Measurements from ENCODE around the gene FGR. TPM values are rescaled to one million over a fixed set of nuclear protein-coding genes. Genes with fewer than 3 reads are reported as not detected.
A peak's percentile ranks its signal among the peaks of the same experiment; 100 is the strongest.

FGR gene
- total RNA-seq, 1 donor from 2014 or later: 0.07 TPM

- DNase-seq (ENCODE audit: low read depth, low spot score): no peak
Measured at GRCh38 chr1:27589441-27589840, 45.5 kb downstream of the FGR start.

GRCh38 chr1:27588256-27589232 lies 46.4 kb downstream of the FGR start:
- DNase-seq (ENCODE audit: low read depth, low spot score): no peak

- DNase-seq (ENCODE audit: low read depth, low spot score): no peak
Measured at GRCh38 chr1:27585684-27586083, 49.3 kb downstream of the FGR start.

- DNase-seq (ENCODE audit: low read depth, low spot score): no peak
Measured at GRCh38 chr1:27584453-27584852, 50.5 kb downstream of the FGR start.

- no peak for DNase-seq (ENCODE audit: low read depth, low spot score)
Measured at GRCh38 chr1:27583479-27583878, 51.5 kb downstream of the FGR start.

- DNase-seq (ENCODE audit: low read depth, low spot score): no peak
Measured at GRCh38 chr1:27581823-27582243, 53.2 kb downstream of the FGR start.

- DNase-seq (ENCODE audit: low read depth, low spot score): no peak
Measured at GRCh38 chr1:27577504-27578188, 57.3 kb downstream of the FGR start.

GRCh38 chr1:27576806-27577227 lies 58.2 kb downstream of the FGR start:
- no peak for DNase-seq (ENCODE audit: low read depth, low spot score)

- no peak for DNase-seq (ENCODE audit: low read depth, low spot score)
Measured at GRCh38 chr1:27575840-27576331, 59.1 kb downstream of the FGR start.

GRCh38 chr1:27574871-27575831 lies 59.8 kb downstream of the FGR start:
- peak; percentile 63 for DNase-seq (ENCODE audit: low read depth, low spot score)

- no peak for DNase-seq (ENCODE audit: low read depth, low spot score)
Measured at GRCh38 chr1:27574001-27574781, 60.8 kb downstream of the FGR start.

GRCh38 chr1:27572679-27573426 lies 62.1 kb downstream of the FGR start:
- DNase-seq (ENCODE audit: low read depth, low spot score): no peak

GRCh38 chr1:27572019-27572678 lies 62.8 kb downstream of the FGR start:
- DNase-seq (ENCODE audit: low read depth, low spot score): no peak

GRCh38 chr1:27571439-27572018 lies 63.5 kb downstream of the FGR start:
- DNase-seq (ENCODE audit: low read depth, low spot score): no peak

- no peak for DNase-seq (ENCODE audit: low read depth, low spot score)
Measured at GRCh38 chr1:27570784-27571183, 64.2 kb downstream of the FGR start.

GRCh38 chr1:27570356-27570755 lies 64.6 kb downstream of the FGR start:
- no peak for DNase-seq (ENCODE audit: low read depth, low spot score)

GRCh38 chr1:27569506-27570291 lies 65.3 kb downstream of the FGR start:
- DNase-seq (ENCODE audit: low read depth, low spot score): no peak

GRCh38 chr1:27569088-27569460 lies 65.9 kb downstream of the FGR start:
- no peak for DNase-seq (ENCODE audit: low read depth, low spot score)
